K562 (cell line): ENCODE results near the gene GPR15. TPM values are rescaled to one million over a fixed set of nuclear protein-coding genes. Genes with fewer than 3 reads are reported as not detected.

Experiments used
- BHLHE40 ChIP-seq: IDR thresholded peaks from 2 replicates; pipeline ENCODE4 v1.6.1; 2011; ENCODE audit warnings: low read length, improper control_type of control experiment
- IFI16 ChIP-seq: fragments of 250-450 bp; sonication (Bioruptor Pico); IDR thresholded peaks from 2 replicates; pipeline ENCODE4 v2.1.2; 2022; ENCODE audit warnings: mild to moderate bottlenecking, inconsistent platforms
- KAT7 ChIP-seq: sonication (generic); formaldehyde crosslinking; IDR thresholded peaks from 2 replicates; pipeline ENCODE4 v1.8.0; 2022; ENCODE audit warnings: missing genetic modification reagents, mild to moderate bottlenecking, borderline replicate concordance
- KDM1A ChIP-seq, 2 experiments: fragments of 450-650 bp; IDR thresholded peaks; 2 replicates each; pipeline ENCODE4 v1.6.1; 2016; ENCODE audit warnings: mild to moderate bottlenecking in 2 of 2
- KLF16 ChIP-seq: IDR thresholded peaks from 2 replicates; pipeline ENCODE4 v1.6.1; 2016; ENCODE audit warnings: antibody characterized with exemption
- MAZ ChIP-seq, 2 experiments: fragments of 450-650 bp in 1 of 2; sonication (generic) in 1 of 2; formaldehyde crosslinking; IDR thresholded peaks in 1 of 2; conservative IDR thresholded peaks in 1 of 2; 2 replicates each; pipeline versions ENCODE4 v1.4.0 to v1.5.0; 2020; ENCODE audit warnings: mild to moderate bottlenecking in 1 of 2, missing genetic modification reagents in 1 of 2
- MTA3 ChIP-seq: fragments of 450-650 bp; formaldehyde crosslinking; IDR thresholded peaks from 2 replicates; pipeline ENCODE4 v1.6.1; 2017; ENCODE audit warnings: mild to moderate bottlenecking, borderline replicate concordance
- PHTF2 ChIP-seq: fragments of 250-450 bp; sonication (Bioruptor Pico); IDR thresholded peaks from 2 replicates; pipeline ENCODE4 v1.5.0; 2021; ENCODE audit warnings: mild to moderate bottlenecking
- POU5F1 ChIP-seq: fragments of 150-350 bp; IDR thresholded peaks from 2 replicates; pipeline ENCODE4 v1.6.1; 2014; ENCODE audit warnings: borderline replicate concordance, low read length, low read depth, mild to moderate bottlenecking; ENCODE audit not compliant: partially characterized antibody
- SIX5 ChIP-seq, 2 experiments: IDR thresholded peaks; 2 replicates each; pipeline ENCODE4 v1.6.1; 2011; ENCODE audit warnings: low read length in 2 of 2, borderline replicate concordance in 1 of 2, low read depth in 1 of 2, mild to moderate bottlenecking in 1 of 2, moderate library complexity in 1 of 2; ENCODE audit not compliant: insufficient read depth in 1 of 2
- TEAD1 ChIP-seq, 2 experiments: fragments of 450-650 bp in 1 of 2; sonication (generic) in 1 of 2; formaldehyde crosslinking; IDR thresholded peaks; 2 replicates each; pipeline versions ENCODE4 v1.4.0 to v1.8.0; 2020 to 2022; ENCODE audit warnings: mild to moderate bottlenecking in 2 of 2, missing genetic modification reagents in 1 of 2
- ZNF23 ChIP-seq: fragments of 250-450 bp; sonication (Bioruptor Pico); IDR thresholded peaks from 2 replicates; pipeline ENCODE4 v1.4.0; 2020; ENCODE audit warnings: mild to moderate bottlenecking
- ZNF3 ChIP-seq: fragments of 250-450 bp; sonication (Bioruptor Pico); IDR thresholded peaks from 2 replicates; pipeline ENCODE4 v1.5.0; 2021; ENCODE audit warnings: mild to moderate bottlenecking, moderate library complexity
- ZZZ3 ChIP-seq: fragments of 450-650 bp; IDR thresholded peaks from 2 replicates; pipeline ENCODE4 v1.6.1; 2016; ENCODE audit warnings: antibody characterized with exemption, mild to moderate bottlenecking, moderate library complexity
- polyA plus RNA-seq, 8 experiments: library from polyadenylated mRNA; depleted of rRNA in 4 of 8; stranded (reverse) in 5 of 8; unstranded in 3 of 8; fragments of >200 nt; fragmentation: Nextera tagmentation in 2 of 8; fragmentation: Illumina TruSeq in 1 of 8; extraction: Ambion mirVana in 2 of 8; extraction: Trizol in 1 of 8; gene quantifications; 2 replicates each; pipeline versions ENCODE4 v1.2.1 to v1.2.3, GENCODE V29; 2011 to 2014; ENCODE audit warnings: inconsistent platforms in 1 of 8, missing spikeins in 1 of 8
- total RNA-seq, 7 experiments: library from RNA; depleted of rRNA in 6 of 7; stranded (reverse); fragments of >200 nt in 6 of 7; fragmentation: Illumina TruSeq in 2 of 7; extraction: Trizol in 2 of 7; gene quantifications; 2 replicates each; pipeline versions ENCODE4 v1.2.1 to v1.2.3, GENCODE V29; 2011 to 2021; ENCODE audit warnings: low replicate concordance in 1 of 7
- TF ChIP-seq, protein P1 (sequence below): sonication (generic); formaldehyde crosslinking; IDR thresholded peaks from 2 replicates; pipeline ENCODE4 v1.8.1; 2023; ENCODE audit warnings: mild to moderate bottlenecking, missing genetic modification reagents
- TF ChIP-seq, protein P2 (sequence below): fragments of 250-450 bp; sonication (Bioruptor Pico); IDR thresholded peaks from 2 replicates; pipeline ENCODE4 v1.5.0; 2021; ENCODE audit warnings: mild to moderate bottlenecking, borderline replicate concordance
- TF ChIP-seq, protein P3 (sequence below), 3 experiments: fragments of 200-800 bp in 1 of 3; sonication (Bioruptor generic) in 1 of 3; sonication (generic) in 1 of 3; formaldehyde crosslinking in 1 of 3; IDR thresholded peaks; 2 replicates each; pipeline versions ENCODE4 v1.6.1 to v1.8.0; 2016 to 2022; ENCODE audit warnings: mild to moderate bottlenecking in 2 of 3, missing compliant biosample characterization in 2 of 3, missing genetic modification characterization in 2 of 3, missing genetic modification reagents in 1 of 3
- TF ChIP-seq, protein P4 (sequence below): sonication (generic); formaldehyde crosslinking; IDR thresholded peaks from 2 replicates; pipeline ENCODE4 v1.8.1; 2023; ENCODE audit warnings: mild to moderate bottlenecking, missing genetic modification reagents, moderate library complexity

Gene GPR15
- total and polyA plus RNA-seq, 9 of the 15 experiments (the other 6 are each of a cell fraction or from before 2014, with no cell fraction given): 0.13 TPM; not detected in 8

DNA sequence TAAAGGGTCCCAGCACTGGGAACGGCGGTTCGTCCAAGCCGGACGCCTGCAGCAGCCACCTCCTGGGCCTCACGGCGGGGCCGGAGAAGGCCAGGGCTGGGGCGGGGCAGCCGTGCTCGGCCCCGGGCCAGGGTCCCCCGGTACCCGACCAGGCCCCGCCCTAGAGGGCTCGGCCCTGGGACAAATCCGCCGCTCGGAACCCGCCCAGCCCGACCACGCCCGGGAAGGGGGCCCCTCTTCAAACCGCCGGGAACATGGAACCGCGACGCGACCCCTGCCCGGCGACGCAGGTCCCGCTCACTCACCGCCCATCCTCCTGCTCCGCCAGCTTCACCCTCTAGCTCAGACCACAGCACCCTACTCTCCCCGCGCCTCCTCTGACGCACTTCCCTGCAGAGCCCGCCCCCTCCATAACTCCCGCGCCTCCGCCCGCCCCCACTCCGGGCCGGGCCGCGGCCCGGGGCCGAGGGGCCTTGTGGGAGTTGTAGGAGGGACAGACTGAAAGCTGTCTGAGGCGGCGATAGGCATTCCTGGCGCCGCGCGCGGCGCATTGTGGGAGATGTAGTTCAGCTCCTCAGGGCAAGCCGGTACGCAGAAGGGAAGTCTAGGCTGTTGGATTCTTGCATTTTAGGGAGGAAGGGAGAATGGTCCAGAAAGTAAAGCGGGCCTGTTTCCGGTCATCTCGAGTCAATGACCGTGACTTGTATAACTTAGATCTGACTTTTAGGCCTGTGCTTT is 9.1 kb upstream of the GPR15 start, which contains the start of gene CLDND1 (continued):
- TF ChIP-seq, protein P1, sequence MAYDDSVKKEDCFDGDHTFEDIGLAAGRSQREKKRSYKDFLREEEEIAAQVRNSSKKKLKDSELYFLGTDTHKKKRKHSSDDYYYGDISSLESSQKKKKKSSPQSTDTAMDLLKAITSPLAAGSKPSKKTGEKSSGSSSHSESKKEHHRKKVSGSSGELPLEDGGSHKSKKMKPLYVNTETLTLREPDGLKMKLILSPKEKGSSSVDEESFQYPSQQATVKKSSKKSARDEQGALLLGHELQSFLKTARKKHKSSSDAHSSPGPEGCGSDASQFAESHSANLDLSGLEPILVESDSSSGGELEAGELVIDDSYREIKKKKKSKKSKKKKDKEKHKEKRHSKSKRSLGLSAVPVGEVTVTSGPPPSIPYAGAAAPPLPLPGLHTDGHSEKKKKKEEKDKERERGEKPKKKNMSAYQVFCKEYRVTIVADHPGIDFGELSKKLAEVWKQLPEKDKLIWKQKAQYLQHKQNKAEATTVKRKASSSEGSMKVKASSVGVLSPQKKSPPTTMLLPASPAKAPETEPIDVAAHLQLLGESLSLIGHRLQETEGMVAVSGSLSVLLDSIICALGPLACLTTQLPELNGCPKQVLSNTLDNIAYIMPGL (CRISPR knock-in tag): no peak
- TF ChIP-seq KDM1A (IDR thresholded peaks at IDR 0.05) (no peak), PHTF2 (CRISPR knock-in tag) (no peak), POU5F1 (no peak), ZNF23 (CRISPR knock-in tag) (no peak), ZNF3 (CRISPR knock-in tag) (no peak), IFI16 (CRISPR knock-in tag) (no peak), KLF16 (no peak), TEAD1 (CRISPR knock-in tag; IDR thresholded peaks at IDR 0.05) (peak; percentile 33 to 50; a peak in 1 of 4 replicates), SIX5 (IDR thresholded peaks at IDR 0.05; ENCODE audit: borderline replicate concordance in 1 of 2, insufficient read depth in 1 of 2, low read depth in 1 of 2, low read length in 2 of 2) (peak; percentile 72 to 83; a peak in 3 of 4 replicates), BHLHE40 (no peak), MTA3 (no peak), ZZZ3 (no peak), KAT7 (CRISPR knock-in tag) (no peak), MAZ (CRISPR knock-in tag; conservative IDR thresholded peaks at IDR 0.05 in 1 of 2, IDR thresholded peaks at IDR 0.05 in 1 of 2) (peak; percentile 68 to 79; a peak in 3 of 4 replicates)
- TF ChIP-seq, protein P2, sequence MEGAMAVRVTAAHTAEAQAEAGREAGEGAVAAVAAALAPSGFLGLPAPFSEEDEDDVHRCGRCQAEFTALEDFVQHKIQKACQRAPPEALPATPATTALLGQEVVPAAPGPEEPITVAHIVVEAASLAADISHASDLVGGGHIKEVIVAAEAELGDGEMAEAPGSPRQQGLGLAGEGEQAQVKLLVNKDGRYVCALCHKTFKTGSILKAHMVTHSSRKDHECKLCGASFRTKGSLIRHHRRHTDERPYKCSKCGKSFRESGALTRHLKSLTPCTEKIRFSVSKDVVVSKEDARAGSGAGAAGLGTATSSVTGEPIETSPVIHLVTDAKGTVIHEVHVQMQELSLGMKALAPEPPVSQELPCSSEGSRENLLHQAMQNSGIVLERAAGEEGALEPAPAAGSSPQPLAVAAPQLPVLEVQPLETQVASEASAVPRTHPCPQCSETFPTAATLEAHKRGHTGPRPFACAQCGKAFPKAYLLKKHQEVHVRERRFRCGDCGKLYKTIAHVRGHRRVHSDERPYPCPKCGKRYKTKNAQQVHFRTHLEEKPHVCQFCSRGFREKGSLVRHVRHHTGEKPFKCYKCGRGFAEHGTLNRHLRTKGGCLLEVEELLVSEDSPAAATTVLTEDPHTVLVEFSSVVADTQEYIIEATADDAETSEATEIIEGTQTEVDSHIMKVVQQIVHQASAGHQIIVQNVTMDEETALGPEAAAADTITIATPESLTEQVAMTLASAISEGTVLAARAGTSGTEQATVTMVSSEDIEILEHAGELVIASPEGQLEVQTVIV: no peak
- TF ChIP-seq, protein P3, sequence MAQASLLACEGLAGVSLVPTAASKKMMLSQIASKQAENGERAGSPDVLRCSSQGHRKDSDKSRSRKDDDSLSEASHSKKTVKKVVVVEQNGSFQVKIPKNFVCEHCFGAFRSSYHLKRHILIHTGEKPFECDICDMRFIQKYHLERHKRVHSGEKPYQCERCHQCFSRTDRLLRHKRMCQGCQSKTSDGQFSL (CRISPR knock-in tag; IDR thresholded peaks at IDR 0.05): no peak
- TF ChIP-seq, protein P3 (tag; IDR thresholded peaks at IDR 0.05): no peak
- TF ChIP-seq, protein P4, sequence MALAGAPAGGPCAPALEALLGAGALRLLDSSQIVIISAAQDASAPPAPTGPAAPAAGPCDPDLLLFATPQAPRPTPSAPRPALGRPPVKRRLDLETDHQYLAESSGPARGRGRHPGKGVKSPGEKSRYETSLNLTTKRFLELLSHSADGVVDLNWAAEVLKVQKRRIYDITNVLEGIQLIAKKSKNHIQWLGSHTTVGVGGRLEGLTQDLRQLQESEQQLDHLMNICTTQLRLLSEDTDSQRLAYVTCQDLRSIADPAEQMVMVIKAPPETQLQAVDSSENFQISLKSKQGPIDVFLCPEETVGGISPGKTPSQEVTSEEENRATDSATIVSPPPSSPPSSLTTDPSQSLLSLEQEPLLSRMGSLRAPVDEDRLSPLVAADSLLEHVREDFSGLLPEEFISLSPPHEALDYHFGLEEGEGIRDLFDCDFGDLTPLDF (CRISPR knock-in tag): no peak
